ENCODE measurements around the gene VAC14. TPM values are rescaled to one million over a fixed set of nuclear protein-coding genes. Genes with fewer than 3 reads are reported as not detected.

Gene VAC14
- total and polyA plus RNA-seq, 3 donors from 2014 or later, result 41.0 to 80.5 (median 61.8) TPM

- intact Hi-C loops (cut with DNase I; ENCODE audit: low total_unique reads), result no loop called here
- H3K27me3 ChIP-seq, result no peaks in the 10 kb centered on the region
- H3K36me3 ChIP-seq (ENCODE audit: low read depth, missing control alignments), result no peaks in the 10 kb centered on the region
- no peak overlapping the region for H3K27ac ChIP-seq
- no peak overlapping the region for H3K4me3 ChIP-seq
- H3K4me1 ChIP-seq, result peaks cover 20% of the 10 kb centered on the region
- 94 to 96% methylated on average over 10 of the region's 10 CpGs for WGBS, 2 donors
- H3K9me3 ChIP-seq, result no peaks in the 10 kb centered on the region
- no peak for DNase-seq
- TF ChIP-seq POLR2A (IDR thresholded peaks at IDR 0.05) (no peak), CTCF (IDR thresholded peaks at IDR 0.05) (no peak)
Measured at GRCh38 chr16:70698901-70699300, 102.1 kb downstream of the VAC14 start.

GRCh38 chr16:70697594-70698170 is 103.3 kb downstream of the VAC14 start:
- intact Hi-C loops (cut with DNase I; ENCODE audit: low total_unique reads), result no loop called here
- TF ChIP-seq CTCF (IDR thresholded peaks at IDR 0.05), result no peak
- H3K9me3 ChIP-seq, result no peaks in the 10 kb centered on the region
- no peaks in the 10 kb centered on the region for H3K27me3 ChIP-seq
- 79 to 83% methylated on average over 4 to 14 of the region's 14 CpGs for WGBS, 2 donors
- no peaks in the 10 kb centered on the region for H3K36me3 ChIP-seq (ENCODE audit: low read depth, missing control alignments)
- no peak overlapping the region for H3K4me3 ChIP-seq
- no peak for DNase-seq
- no peak overlapping the region for H3K27ac ChIP-seq
- peaks cover 24% of the 10 kb centered on the region for H3K4me1 ChIP-seq

GRCh38 chr16:70696952-70697593 is 103.9 kb downstream of the VAC14 start:
- intact Hi-C loops (cut with DNase I; ENCODE audit: low total_unique reads), result no loop called here
- H3K4me1 ChIP-seq, result peaks cover 29% of the 10 kb centered on the region
- no peak overlapping the region for H3K27ac ChIP-seq
- no peaks in the 10 kb centered on the region for H3K9me3 ChIP-seq
- no peaks in the 10 kb centered on the region for H3K27me3 ChIP-seq
- 68 to 86% methylated on average over 9 to 19 of the region's 19 CpGs for WGBS, 2 donors
- DNase-seq, result no peak
- no peaks in the 10 kb centered on the region for H3K36me3 ChIP-seq (ENCODE audit: low read depth, missing control alignments)
- no peak overlapping the region for H3K4me3 ChIP-seq
- no peak for TF ChIP-seq CTCF (IDR thresholded peaks at IDR 0.05)
- no peak for TF ChIP-seq POLR2A (IDR thresholded peaks at IDR 0.05)

GRCh38 chr16:70696355-70696754 is 104.6 kb downstream of the VAC14 start:
- Histone ChIP-seq H3K27ac (no peak overlapping the region), H3K4me3 (no peak overlapping the region), H3K9me3 (no peaks in the 10 kb centered on the region), H3K27me3 (no peaks in the 10 kb centered on the region), H3K36me3 (ENCODE audit: low read depth, missing control alignments) (no peaks in the 10 kb centered on the region), H3K4me1 (peaks cover 34% of the 10 kb centered on the region)
- intact Hi-C loops (cut with DNase I; ENCODE audit: low total_unique reads), result no loop called here
- no peak for DNase-seq
- no peak for TF ChIP-seq CTCF (IDR thresholded peaks at IDR 0.05)
- no peak for TF ChIP-seq POLR2A (IDR thresholded peaks at IDR 0.05)
- WGBS, 2 donors, result 90 to 92% methylated on average over 8 of the region's 8 CpGs
